Mammary epithelial cell (primary cell): ENCODE results near the gene CCDC167.

Experiments
- CTCF ChIP-seq, 2 donors: IDR thresholded peaks in 1 of 2; conservative IDR thresholded peaks in 1 of 2; 2 replicates each; pipeline ENCODE4 v1.5.1; 2011 to 2012; ENCODE audit warnings: inconsistent platforms in 2 of 2, low read length in 2 of 2, mild to moderate bottlenecking in 2 of 2, control low read depth in 1 of 2, low read depth in 1 of 2; ENCODE audit not compliant: insufficient read depth in 1 of 2; ENCODE audit errors: extremely low read depth in 1 of 2
- EZH2 ChIP-seq: IDR thresholded peaks from 2 replicates; pipeline ENCODE4 v1.6.1; 2012; ENCODE audit warnings: low read length, inconsistent platforms, borderline replicate concordance

- TF ChIP-seq CTCF (conservative IDR thresholded peaks at IDR 0.05 in 1 of 2, IDR thresholded peaks at IDR 0.05 in 1 of 2; ENCODE audit: extremely low read depth in 1 of 2, insufficient read depth in 1 of 2, low read depth in 1 of 2, low read length in 2 of 2) (no peak), EZH2 (no peak)
These were observed 25.4 kb downstream of the CCDC167 start for GRCh38 chr6:37474316-37474715.
